Smooth muscle cell (in vitro differentiated cells): ENCODE data around the gene YBX1. TPM values are rescaled to one million over a fixed set of nuclear protein-coding genes. Genes with fewer than 3 reads are reported as not detected.

Experiments used
- DNase-seq: peaks from one replicate; lab custom pipeline; 2025; ENCODE audit not compliant: unreplicated experiment; lab: John Stamatoyannopoulos, UW
- H2AFZ ChIP-seq: fragments of 200-600 bp; sonication (generic); 2 replicates; pipeline ENCODE4 v1.6.0; 2016; ENCODE audit warnings: antibody characterized with exemption, low read depth, mild to moderate bottlenecking
- H3F3A ChIP-seq: fragments of 200-600 bp; sonication (generic); 2 replicates; pipeline ENCODE4 v1.6.0; 2017; ENCODE audit warnings: antibody characterized with exemption, low read depth
- H3K27ac ChIP-seq: fragments of 200-600 bp; sonication (generic); 2 replicates; pipeline ENCODE4 v1.5.1; 2016; ENCODE audit warnings: low read depth, mild to moderate bottlenecking
- H3K27me3 ChIP-seq: fragments of 200-600 bp; sonication (generic); 2 replicates; pipeline ENCODE4 v1.6.1; 2016; ENCODE audit warnings: low read depth, mild to moderate bottlenecking
- H3K36me3 ChIP-seq: fragments of 200-600 bp; sonication (generic); 2 replicates; pipeline ENCODE4 v1.5.1; 2016; ENCODE audit warnings: low read depth
- H3K4me1 ChIP-seq: fragments of 200-600 bp; sonication (generic); 2 replicates; pipeline ENCODE4 v1.5.1; 2016; ENCODE audit warnings: low read depth
- H3K4me2 ChIP-seq: fragments of 200-600 bp; sonication (generic); 2 replicates; pipeline ENCODE4 v1.6.0; 2016; ENCODE audit warnings: mild to moderate bottlenecking
- H3K4me3 ChIP-seq: fragments of 200-600 bp; sonication (generic); 2 replicates; pipeline ENCODE4 v1.5.1; 2016; ENCODE audit warnings: mild to moderate bottlenecking
- H3K79me2 ChIP-seq: fragments of 200-600 bp; sonication (generic); 2 replicates; pipeline ENCODE4 v1.6.0; 2016; ENCODE audit warnings: low read depth, mild to moderate bottlenecking
- H3K9ac ChIP-seq: fragments of 200-600 bp; sonication (generic); 2 replicates; pipeline ENCODE4 v1.6.0; 2016; ENCODE audit warnings: low read depth
- H3K9me3 ChIP-seq: fragments of 200-600 bp; sonication (generic); replicated peaks from 2 replicates; pipeline ENCODE4 v1.5.1; 2016; ENCODE audit warnings: low read depth
- H4K20me1 ChIP-seq: fragments of 200-600 bp; sonication (generic); 2 replicates; pipeline ENCODE4 v1.6.0; 2016; ENCODE audit warnings: low read depth
- CTCF ChIP-seq: fragments of 200-600 bp; sonication (generic); IDR thresholded peaks from 2 replicates; pipeline ENCODE4 v1.5.1; 2017; ENCODE audit warnings: borderline replicate concordance, mild to moderate bottlenecking, antibody characterized with exemption; ENCODE audit not compliant: insufficient read depth, poor library complexity, severe bottlenecking
- WGBS: methylation state at CpG from one replicate; pipeline ENCODE4 v1.1.7; 2016; ENCODE audit warnings: low lambda C conversion rate; 5-methylcytosine and 5-hydroxymethylcytosine counted together
- polyA plus RNA-seq: library from polyadenylated mRNA; unstranded; fragments of >200 nt; fragmentation: Nextera tagmentation; extraction: Ambion mirVana; gene quantifications from 2 replicates; pipeline ENCODE4 v1.2.1, GENCODE V29; 2016
- total RNA-seq: library from RNA; depleted of rRNA; stranded (reverse); fragments of >200 nt; gene quantifications from 2 replicates; pipeline ENCODE4 v1.2.3, GENCODE V29; 2014

YBX1 gene
- total and polyA plus RNA-seq, 2 experiments from 2014 or later, result 284 to 587 TPM

- Histone ChIP-seq H3K27me3 (no peaks in the 10 kb centered on the region), H3K4me2 (peak overlapping the region; percentile 14), H2AFZ (no peak overlapping the region), H3K4me3 (no peak overlapping the region), H3K27ac (peak overlapping the region; percentile 28), H3K9me3 (no peaks in the 10 kb centered on the region), H3K9ac (no peak overlapping the region), H3K36me3 (no peaks in the 10 kb centered on the region), H3F3A (peaks cover 28% of the 10 kb centered on the region), H4K20me1 (peaks cover 23% of the 10 kb centered on the region), H3K79me2 (no peaks in the 10 kb centered on the region), H3K4me1 (peaks cover 16% of the 10 kb centered on the region)
- 63% methylated on average over 21 of the region's 21 CpGs for WGBS
- no peak for DNase-seq
- no peak for TF ChIP-seq CTCF
Observed at GRCh38 chr1:42743317-42744147, 61.3 kb downstream of the YBX1 start.

- H3K27ac ChIP-seq, result peak overlapping the region; percentile 28
- no peaks in the 10 kb centered on the region for H3K79me2 ChIP-seq
- no peaks in the 10 kb centered on the region for H3K27me3 ChIP-seq
- WGBS, result 70% methylated on average over 9 of the region's 9 CpGs
- H3F3A ChIP-seq, result peaks cover 28% of the 10 kb centered on the region
- H3K4me1 ChIP-seq, result peaks cover 16% of the 10 kb centered on the region
- H3K4me3 ChIP-seq, result no peak overlapping the region
- no peak overlapping the region for H3K4me2 ChIP-seq
- DNase-seq, result no peak
- no peak for TF ChIP-seq CTCF
- H3K9me3 ChIP-seq, result no peaks in the 10 kb centered on the region
- no peak overlapping the region for H3K9ac ChIP-seq
- H4K20me1 ChIP-seq, result peaks cover 26% of the 10 kb centered on the region
- no peak overlapping the region for H2AFZ ChIP-seq
- H3K36me3 ChIP-seq, result no peaks in the 10 kb centered on the region
Observed at GRCh38 chr1:42744148-42744413, 61.9 kb downstream of the YBX1 start.

GRCh38 chr1:42745851-42746250 is 63.6 kb downstream of the YBX1 start:
- Histone ChIP-seq H3K27ac (peak overlapping the region; percentile 56), H3K4me3 (no peak overlapping the region), H3K9me3 (no peaks in the 10 kb centered on the region), H3K4me2 (no peak overlapping the region), H2AFZ (no peak overlapping the region), H3K27me3 (no peaks in the 10 kb centered on the region), H3K9ac (no peak overlapping the region), H3K79me2 (no peaks in the 10 kb centered on the region), H4K20me1 (peaks cover 32% of the 10 kb centered on the region), H3F3A (peaks cover 28% of the 10 kb centered on the region), H3K36me3 (peaks cover 6% of the 10 kb centered on the region), H3K4me1 (peaks cover 1% of the 10 kb centered on the region)
- DNase-seq, result no peak
- no peak for TF ChIP-seq CTCF
- WGBS, result 54% methylated on average over 8 of the region's 8 CpGs
